Right forelimb (tissue), 1 donor: Measurements from ENCODE around the gene FADS6.
A peak's percentile ranks its signal among the peaks of the same experiment; 100 is the strongest.

Source experiments
- DNase-seq: peaks from one replicate; pipeline ENCODE4 v3.0.0-alpha.2; 2018

FADS6 gene

GRCh38 chr17:74892974-74893911 is at the start of gene FADS6:
FADS6 (minus strand) TSS chr17:74893633; CDS start chr17:74893595, 38 bp downstream.
- DNase-seq: no peak

GRCh38 chr17:74941128-74941725 is 47.8 kb upstream of the FADS6 start:
- no peak for DNase-seq

- DNase-seq: no peak
Observed at GRCh38 chr17:74939534-74939933, 46.1 kb upstream of the FADS6 start.

GRCh38 chr17:74938194-74938950 is 44.9 kb upstream of the FADS6 start:
- DNase-seq: no peak

- no peak for DNase-seq
Observed at GRCh38 chr17:74937064-74938051, 43.9 kb upstream of the FADS6 start.

- DNase-seq: no peak
Observed at GRCh38 chr17:74936470-74936799, 43.0 kb upstream of the FADS6 start.

GRCh38 chr17:74935585-74936469 is 42.4 kb upstream of the FADS6 start, which contains the start of gene OTOP3:
OTOP3 (plus strand) TSS chr17:74935898; CDS start chr17:74935922, 24 bp downstream.
- no peak for DNase-seq

GRCh38 chr17:74935048-74935447 is 41.6 kb upstream of the FADS6 start:
- DNase-seq: no peak

GRCh38 chr17:74930535-74931036 is 37.2 kb upstream of the FADS6 start:
- DNase-seq: no peak

- no peak for DNase-seq
Observed at GRCh38 chr17:74928786-74929185, 35.4 kb upstream of the FADS6 start.

- no peak for DNase-seq
Observed at GRCh38 chr17:74925242-74925641, 31.8 kb upstream of the FADS6 start.

- no peak for DNase-seq
Observed at GRCh38 chr17:74924250-74924948, 31.0 kb upstream of the FADS6 start, which contains the start of gene OTOP2. OTOP2 (plus strand) TSS chr17:74924273; CDS start chr17:74924633, 360 bp downstream.

GRCh38 chr17:74923538-74924249 is 30.3 kb upstream of the FADS6 start:
- peak; percentile 71 for DNase-seq

GRCh38 chr17:74922694-74923537 is 29.5 kb upstream of the FADS6 start, which contains the start of gene USH1G:
USH1G (minus strand) TSS chr17:74923255; CDS start chr17:74923073, 182 bp downstream.
- no peak for DNase-seq

- DNase-seq: no peak
Observed at GRCh38 chr17:74922172-74922571, 28.7 kb upstream of the FADS6 start.

- no peak for DNase-seq
Observed at GRCh38 chr17:74921769-74922168, 28.3 kb upstream of the FADS6 start.

- no peak for DNase-seq
Observed at GRCh38 chr17:74921026-74921681, 27.7 kb upstream of the FADS6 start.

GRCh38 chr17:74920642-74921025 is 27.2 kb upstream of the FADS6 start:
- no peak for DNase-seq
